Right atrium auricular region (tissue), 2 donors: Measurements from ENCODE around the gene API5. TPM values are rescaled to one million over a fixed set of nuclear protein-coding genes. Genes with fewer than 3 reads are reported as not detected.

Experiments used
- DNase-seq: peaks from one replicate; pipeline ENCODE4 v3.0.0-alpha.2; 2019; ENCODE audit warnings: low spot score
- H3K27ac ChIP-seq, 2 donors: fragments of 200-600 bp; sonication (generic); 1 replicate in 1 of 2; 2 replicates in 1 of 2; pipeline ENCODE4 v1.5.1; 2016 to 2019
- H3K27me3 ChIP-seq, 2 donors: fragments of 200-600 bp; sonication (generic); one replicate each; pipeline versions ENCODE4 v1.5.1 to v1.6.0; 2017 to 2019
- H3K36me3 ChIP-seq: fragments of 200-600 bp; sonication (generic); one replicate; pipeline ENCODE4 v1.5.1; 2016
- H3K4me1 ChIP-seq, 2 donors: fragments of 200-600 bp; sonication (generic); one replicate each; pipeline versions ENCODE4 v1.5.1 to v1.6.0; 2017 to 2019
- H3K4me3 ChIP-seq, 2 donors: fragments of 200-600 bp; sonication (generic); 1 replicate in 1 of 2; 2 replicates in 1 of 2; pipeline ENCODE4 v1.5.1; 2017 to 2019; ENCODE audit warnings: mild to moderate bottlenecking in 1 of 2, moderate library complexity in 1 of 2
- H3K9me3 ChIP-seq, 2 donors: fragments of 200-600 bp; sonication (generic); one replicate each; pipeline ENCODE4 v1.5.1; 2019
- CTCF ChIP-seq, 2 donors: fragments of 200-600 bp; sonication (generic); IDR thresholded peaks; one replicate each; pipeline ENCODE4 v1.5.1; 2019; ENCODE audit warnings: antibody characterized with exemption in 2 of 2
- total RNA-seq, 2 donors: library from RNA; depleted of rRNA; stranded (reverse); fragments of >200 nt; gene quantifications; one replicate each; pipeline ENCODE4 v1.1.0, GENCODE V29; 2016

The API5 gene
- total RNA-seq, 2 donors from 2014 or later, result 37.7 to 50.3 TPM

DNA sequence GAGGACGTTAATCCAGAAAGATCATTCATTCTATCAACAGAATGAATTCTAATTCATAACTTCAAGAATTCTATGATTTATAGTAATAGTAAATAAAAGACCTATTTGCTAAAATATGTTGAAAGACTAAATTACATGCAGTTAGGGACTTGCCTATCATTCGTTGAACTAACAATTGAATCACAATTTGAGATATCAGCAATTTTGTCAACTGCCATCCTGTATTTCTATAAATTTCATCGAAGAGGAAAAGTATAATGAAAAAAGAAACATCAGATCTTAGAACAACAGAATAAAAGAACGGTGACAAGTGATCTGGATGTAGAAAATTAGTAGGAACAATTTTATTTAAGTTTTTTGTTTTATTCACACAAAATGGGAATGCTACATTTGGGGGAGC is 42.5 kb downstream of the API5 start:
- Histone ChIP-seq H3K9me3 (no peaks in the 10 kb centered on the region), H3K27ac (no peak overlapping the region), H3K36me3 (no peaks in the 10 kb centered on the region), H3K4me3 (no peak overlapping the region), H3K27me3 (no peaks in the 10 kb centered on the region), H3K4me1 (peaks cover 0 to 5% of the 10 kb centered on the region in 2 donors)
- no peak for DNase-seq
- no peak for TF ChIP-seq CTCF (IDR thresholded peaks at IDR 0.05)

DNA sequence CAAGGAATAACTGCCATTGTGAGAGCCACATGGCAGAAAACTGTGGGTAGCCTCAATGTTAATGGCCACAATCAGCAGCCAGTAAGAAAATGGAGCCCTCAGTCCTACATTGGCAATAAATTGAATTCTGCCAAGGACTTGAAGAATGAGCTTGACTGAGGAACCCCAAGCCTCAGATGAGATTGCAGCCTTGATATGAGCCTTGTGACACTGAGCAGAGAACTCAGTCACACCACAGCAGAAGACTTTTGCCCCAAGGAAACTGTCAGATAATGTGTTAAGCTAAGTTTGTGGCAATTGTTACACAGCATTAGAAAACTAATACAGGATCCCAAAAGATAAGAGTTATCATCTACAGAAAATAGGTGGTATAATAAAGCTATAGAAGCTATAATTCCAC is 44.5 kb downstream of the API5 start:
- no peak overlapping the region for H3K4me3 ChIP-seq
- no peak overlapping the region for H3K27ac ChIP-seq
- no peaks in the 10 kb centered on the region for H3K27me3 ChIP-seq
- no peaks in the 10 kb centered on the region for H3K36me3 ChIP-seq
- H3K4me1 ChIP-seq, result peaks cover 0 to 21% of the 10 kb centered on the region in 2 donors
- no peak for DNase-seq
- no peak for TF ChIP-seq CTCF (IDR thresholded peaks at IDR 0.05)
- no peaks in the 10 kb centered on the region for H3K9me3 ChIP-seq

DNA sequence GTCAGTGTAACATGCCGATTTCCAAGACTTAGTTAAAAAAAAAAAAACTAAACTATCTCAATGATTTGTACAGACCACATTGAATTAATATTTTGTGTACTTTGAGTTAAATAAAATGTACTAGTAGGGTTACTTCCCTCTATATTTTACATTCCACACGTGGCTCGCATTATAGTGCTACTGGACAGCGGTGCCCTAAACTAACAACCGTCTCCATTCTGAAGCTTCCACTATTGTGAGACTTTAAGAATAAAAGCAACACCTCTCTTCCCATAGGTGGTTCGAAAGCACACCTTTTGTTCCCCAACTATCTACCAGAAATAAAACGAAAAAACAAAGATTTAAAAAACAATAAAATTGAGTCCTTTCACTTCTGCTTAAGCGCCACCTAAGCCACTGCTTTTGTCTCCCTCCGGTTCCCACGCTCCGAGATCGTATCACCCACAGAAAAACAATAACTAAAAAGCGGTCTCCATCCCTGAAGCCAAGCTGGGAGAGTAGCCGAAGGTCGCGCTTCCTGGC is 46.5 kb downstream of the API5 start:
- Histone ChIP-seq H3K4me3 (peak overlapping the region; percentile 91 to 98), H3K27me3 (no peaks in the 10 kb centered on the region), H3K27ac (peak overlapping the region; percentile 89), H3K36me3 (no peaks in the 10 kb centered on the region), H3K9me3 (no peaks in the 10 kb centered on the region), H3K4me1 (peaks cover 0 to 28% of the 10 kb centered on the region in 2 donors)
- DNase-seq, result no peak
- no peak for TF ChIP-seq CTCF (IDR thresholded peaks at IDR 0.05)

DNA sequence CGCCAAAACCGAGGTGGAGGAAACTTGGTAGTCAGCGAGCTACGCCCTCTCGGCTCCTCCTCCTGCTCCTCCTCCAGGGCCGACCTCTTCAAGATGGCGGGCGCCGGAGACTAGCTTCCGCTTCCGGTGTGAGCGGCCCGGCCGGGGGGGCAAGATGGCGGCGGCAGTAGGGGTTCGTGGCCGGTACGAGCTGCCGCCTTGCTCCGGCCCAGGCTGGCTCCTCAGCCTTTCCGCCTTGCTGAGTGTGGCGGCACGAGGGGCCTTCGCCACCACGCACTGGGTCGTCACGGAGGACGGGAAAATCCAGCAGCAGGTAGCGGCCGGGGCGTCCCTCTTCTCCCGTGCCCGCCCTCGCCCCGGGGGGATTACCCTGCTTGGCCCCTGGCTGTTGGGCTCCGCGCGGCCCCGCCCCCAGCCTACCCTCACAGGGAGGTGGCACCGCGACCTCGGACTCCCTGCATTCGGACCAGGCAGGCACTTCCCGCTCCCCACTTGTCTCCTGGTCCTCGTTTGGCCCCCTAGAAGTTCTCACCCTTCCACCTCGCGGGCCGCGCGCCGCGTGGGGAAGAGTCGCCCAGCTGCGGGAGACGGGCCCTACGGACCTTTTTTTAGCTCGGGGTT is 47.1 kb downstream of the API5 start, which contains the start of gene TTC17:
TSS of gene TTC17 (plus strand) at position 120 of the 621 bp plus-strand sequence. CDS start at position 155, 35 bp downstream.
- peak within 1 kb of the TSS; percentile 91 to 98 for H3K4me3 ChIP-seq
- no peaks in the 10 kb centered on the region for H3K9me3 ChIP-seq
- peak within 1 kb of the TSS; percentile 89 for H3K27ac ChIP-seq
- peak; percentile 92 for DNase-seq
- peaks cover 0 to 28% of the 10 kb centered on the region in 2 donors for H3K4me1 ChIP-seq
- no peaks in the 10 kb centered on the region for H3K36me3 ChIP-seq
- peak in 1 of 2 donors; percentile 20 for TF ChIP-seq CTCF (IDR thresholded peaks at IDR 0.05)
- H3K27me3 ChIP-seq, result no peaks in the 10 kb centered on the region

DNA sequence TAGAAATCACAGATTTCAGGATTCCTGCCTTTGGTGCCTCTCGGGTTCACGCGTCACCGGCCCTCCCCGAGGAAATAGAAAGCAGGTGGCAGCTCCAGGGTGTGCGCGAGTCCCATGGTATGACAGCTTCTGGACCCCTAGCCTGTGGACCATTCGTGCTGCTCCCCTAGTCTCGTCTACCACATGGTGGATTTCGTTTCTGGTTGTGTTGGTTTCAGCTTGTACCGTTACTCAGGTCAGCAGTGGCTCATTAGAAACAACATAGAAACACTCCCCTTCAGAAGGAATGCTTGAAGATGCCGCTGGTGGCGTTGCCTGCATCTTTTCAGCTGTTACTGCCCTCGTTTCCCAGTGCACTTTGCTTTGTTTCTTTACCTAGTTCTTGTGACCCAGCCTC is 47.6 kb downstream of the API5 start:
- no peaks in the 10 kb centered on the region for H3K36me3 ChIP-seq
- H3K4me1 ChIP-seq, result peaks cover 0 to 28% of the 10 kb centered on the region in 2 donors
- no peaks in the 10 kb centered on the region for H3K9me3 ChIP-seq
- H3K27ac ChIP-seq, result peak overlapping the region; percentile 89
- TF ChIP-seq CTCF (IDR thresholded peaks at IDR 0.05), result no peak
- no peak for DNase-seq
- H3K4me3 ChIP-seq, result peak overlapping the region; percentile 91 to 98
- no peaks in the 10 kb centered on the region for H3K27me3 ChIP-seq
